Activated naive CD4-positive, alpha-beta T cell treated with anti-CD3 and anti-CD28 coated beads for 36 hours (primary cell): Measurements from ENCODE around the gene TENM4. TPM values are rescaled to one million over a fixed set of nuclear protein-coding genes. Genes with fewer than 3 reads are reported as not detected.

ENCODE experiments used
- CTCF ChIA-PET: fragments of 350-600 bp; sonication (Branson Sonifier 250); formaldehyde crosslinking; loops from one replicate; lab custom pipeline; 2021; ENCODE audit warnings: antibody characterized with exemption; lab: Charles Lee
- DNase-seq: peaks from one replicate; pipeline ENCODE4 v3.0.0-alpha.2; 2020
- H3K27ac Mint-ChIP-seq: one replicate; pipeline ENCODE4 v1.8.0; 2021; ENCODE audit warnings: mild to moderate bottlenecking, mixed read lengths
- H3K27me3 Mint-ChIP-seq: one replicate; pipeline ENCODE4 v1.8.0; 2021; ENCODE audit warnings: low read depth, mixed read lengths
- H3K36me3 Mint-ChIP-seq: one replicate; pipeline ENCODE4 v1.8.0; 2021; ENCODE audit warnings: low read depth, mixed read lengths
- H3K4me1 Mint-ChIP-seq: one replicate; pipeline ENCODE4 v1.8.0; 2021; ENCODE audit warnings: low read depth, mixed read lengths
- H3K4me3 Mint-ChIP-seq: one replicate; pipeline ENCODE4 v1.8.0; 2021; ENCODE audit warnings: mild to moderate bottlenecking, moderate library complexity, mixed read lengths
- H3K9me3 Mint-ChIP-seq: one replicate; pipeline ENCODE4 v1.8.0; 2021; ENCODE audit warnings: mixed read lengths
- intact Hi-C: fragments of 100-400 bp; cut with micrococcal nuclease; formaldehyde crosslinking; loops from one replicate; pipeline ENCODE4 v1.15.1; 2023
- total RNA-seq, 2 experiments: library from RNA; stranded (reverse); gene quantifications; one replicate each; pipeline ENCODE4 v1.2.3, GENCODE V29; 2021

TENM4 gene
- total RNA-seq, 2 experiments from 2014 or later: not detected

DNA sequence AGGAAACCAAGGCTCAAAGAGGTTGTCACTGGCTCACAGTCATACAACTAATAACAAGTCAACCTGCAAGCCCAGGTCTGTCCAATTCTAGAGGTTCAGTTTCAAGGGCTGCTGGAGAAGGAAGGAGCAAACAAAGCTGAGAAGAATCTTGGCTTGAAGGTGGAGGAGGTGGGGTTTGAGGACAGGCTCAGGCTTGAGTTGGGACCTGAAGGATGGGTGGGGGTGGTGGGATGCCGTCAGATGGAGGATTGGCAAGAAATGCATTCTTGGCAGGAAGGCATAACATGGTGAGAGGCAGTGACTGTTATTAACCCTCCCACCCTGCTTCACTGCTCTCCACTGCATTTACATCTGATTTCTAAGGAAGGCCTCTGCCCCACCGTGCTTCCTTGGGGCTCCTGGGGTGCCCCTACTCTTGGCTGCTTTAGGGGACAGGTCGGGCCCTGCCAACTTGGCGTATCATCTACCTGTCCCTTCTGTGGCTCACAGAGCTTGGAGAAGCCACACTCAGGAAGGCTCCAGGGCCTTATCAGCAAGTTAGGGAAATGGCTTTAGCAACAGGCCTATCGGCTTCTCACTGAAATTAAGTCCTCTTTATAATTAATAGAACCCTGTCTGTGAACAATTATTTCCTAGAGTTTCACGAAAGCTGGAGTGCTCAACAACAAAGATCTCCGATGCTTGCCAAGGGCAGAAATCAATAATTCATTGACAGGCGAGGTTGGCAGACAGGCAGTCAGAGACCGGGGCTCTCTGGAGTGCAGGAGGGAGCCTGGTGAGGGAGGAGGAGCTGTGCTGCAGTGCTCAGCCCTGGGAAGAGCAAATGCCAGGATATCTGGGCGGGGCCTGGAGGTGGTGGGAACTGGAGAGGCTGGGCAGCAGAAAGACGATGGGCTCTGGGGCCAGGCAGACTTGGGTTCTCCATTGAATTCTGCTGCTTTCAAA, 781.2 kb downstream of the TENM4 start:
- Mint-ChIP-seq H3K9me3 (no peaks in the 10 kb centered on the region), H3K27ac (no peak overlapping the region), H3K27me3 (peaks cover 5% of the 10 kb centered on the region), H3K36me3 (no peaks in the 10 kb centered on the region), H3K4me1 (no peaks in the 10 kb centered on the region), H3K4me3 (no peak overlapping the region)
- CTCF ChIA-PET: interaction anchor here (1.1 to 1.4 kb wide), 2 partner anchors 13 to 417 kb away, joined by 3 to 7 read pairs; no protein-coding TSS in a partner anchor
- DNase-seq: no peak
- intact Hi-C loops: no loop called here

DNA sequence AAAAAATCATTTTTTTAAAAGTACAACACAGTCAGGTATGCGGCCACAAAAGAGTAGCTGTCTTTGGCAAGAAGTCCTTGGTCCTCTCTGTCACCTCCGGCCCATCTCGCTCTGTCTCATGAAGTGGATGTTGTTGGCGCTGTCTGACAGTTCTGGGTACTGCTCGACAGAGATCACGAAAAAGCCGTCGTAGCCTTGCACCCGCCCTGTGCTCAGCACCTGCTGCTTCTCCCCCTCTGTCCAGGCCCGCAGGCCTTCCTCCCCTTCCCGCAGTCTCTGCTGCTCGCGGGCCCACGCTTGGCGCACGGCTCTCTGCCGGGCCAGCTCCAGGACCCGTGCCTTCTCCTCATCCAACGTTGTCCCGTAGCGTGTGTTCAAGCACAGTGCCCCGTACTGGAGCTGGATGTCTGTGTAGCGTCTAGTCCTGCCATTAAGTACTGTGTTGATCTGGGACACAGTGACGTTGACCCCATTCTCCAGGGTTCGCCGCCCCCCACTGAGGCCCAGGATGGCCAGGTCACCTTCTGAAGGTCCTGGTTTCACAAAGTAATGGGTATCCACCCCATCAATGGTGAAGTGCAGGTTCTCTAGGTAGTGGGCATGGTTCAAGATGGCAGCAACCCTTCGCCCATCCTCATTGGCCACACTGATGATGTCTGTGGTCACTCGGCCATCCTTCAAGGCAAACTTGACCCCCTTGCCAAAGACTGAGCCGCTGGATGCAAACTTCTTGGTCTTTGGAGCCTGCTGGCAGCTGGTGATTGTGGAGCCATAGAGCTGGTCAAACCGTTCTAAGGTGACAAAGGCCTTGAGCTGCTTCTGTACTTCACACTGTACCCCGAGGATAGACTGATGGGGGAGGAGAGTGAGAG, 782.6 kb downstream of the TENM4 start:
- no peak overlapping the region for H3K27ac Mint-ChIP-seq
- peaks cover 12% of the 10 kb centered on the region for H3K4me1 Mint-ChIP-seq
- intact Hi-C loops: no loop called here
- H3K27me3 Mint-ChIP-seq: peaks cover 5% of the 10 kb centered on the region
- no peak for DNase-seq
- no peaks in the 10 kb centered on the region for H3K9me3 Mint-ChIP-seq
- H3K36me3 Mint-ChIP-seq: no peaks in the 10 kb centered on the region
- no peak overlapping the region for H3K4me3 Mint-ChIP-seq
- CTCF ChIA-PET: interaction anchor here (1.1 kb wide), 1 partner anchor 418 kb away, joined by 3 read pairs; no protein-coding TSS in a partner anchor

DNA sequence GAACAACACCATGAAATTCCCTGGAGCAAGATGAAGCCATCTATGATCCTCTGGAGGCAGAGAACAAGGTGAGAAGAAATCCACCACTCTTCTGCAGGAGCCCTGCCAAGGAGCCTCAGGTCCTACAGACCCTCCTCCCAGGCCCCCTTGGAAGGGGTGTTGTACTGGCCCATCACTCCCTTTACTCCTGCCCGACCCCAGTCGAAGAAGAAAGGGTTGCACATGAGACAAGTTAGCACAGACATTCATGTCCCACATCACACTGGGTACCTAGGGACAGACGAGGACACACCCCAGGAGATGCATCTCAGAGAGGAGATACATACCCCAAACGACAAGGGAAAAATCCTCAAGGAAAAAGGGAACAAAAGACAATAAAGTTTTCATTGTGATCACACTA, 783.4 kb downstream of the TENM4 start:
- Mint-ChIP-seq H3K36me3 (no peaks in the 10 kb centered on the region), H3K4me1 (peaks cover 18% of the 10 kb centered on the region), H3K9me3 (no peaks in the 10 kb centered on the region), H3K27me3 (no peaks in the 10 kb centered on the region), H3K27ac (no peak overlapping the region), H3K4me3 (no peak overlapping the region)
- intact Hi-C loops: no loop called here
- CTCF ChIA-PET: no interaction called here
- no peak for DNase-seq

DNA sequence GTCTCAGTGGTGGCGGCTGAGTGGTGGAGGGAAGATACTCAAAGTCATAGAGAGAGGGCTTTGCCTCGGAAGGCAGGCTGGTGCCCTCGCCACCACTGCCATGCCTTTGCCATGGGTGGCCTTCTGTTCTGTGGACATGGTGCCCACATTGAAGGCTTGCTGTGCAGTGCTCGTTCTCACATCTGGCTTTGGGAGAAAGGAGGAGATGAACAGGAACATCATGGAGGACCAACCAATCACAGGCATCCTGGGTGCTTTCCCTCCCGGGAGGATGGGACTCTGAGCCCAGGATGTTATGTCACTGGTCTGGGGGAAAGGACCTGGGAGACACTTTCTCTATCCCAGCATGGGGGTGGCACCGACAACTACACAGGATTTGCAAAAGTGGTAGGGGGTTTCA, 783.8 kb downstream of the TENM4 start:
- H3K4me1 Mint-ChIP-seq: peaks cover 22% of the 10 kb centered on the region
- H3K27me3 Mint-ChIP-seq: no peaks in the 10 kb centered on the region
- CTCF ChIA-PET: interaction anchor here (1.5 kb wide), 1 partner anchor 11 kb away, joined by 11 read pairs; no protein-coding TSS in a partner anchor
- H3K27ac Mint-ChIP-seq: no peak overlapping the region
- intact Hi-C loops: no loop called here
- H3K4me3 Mint-ChIP-seq: no peak overlapping the region
- H3K36me3 Mint-ChIP-seq: no peaks in the 10 kb centered on the region
- H3K9me3 Mint-ChIP-seq: no peaks in the 10 kb centered on the region
- no peak for DNase-seq

DNA sequence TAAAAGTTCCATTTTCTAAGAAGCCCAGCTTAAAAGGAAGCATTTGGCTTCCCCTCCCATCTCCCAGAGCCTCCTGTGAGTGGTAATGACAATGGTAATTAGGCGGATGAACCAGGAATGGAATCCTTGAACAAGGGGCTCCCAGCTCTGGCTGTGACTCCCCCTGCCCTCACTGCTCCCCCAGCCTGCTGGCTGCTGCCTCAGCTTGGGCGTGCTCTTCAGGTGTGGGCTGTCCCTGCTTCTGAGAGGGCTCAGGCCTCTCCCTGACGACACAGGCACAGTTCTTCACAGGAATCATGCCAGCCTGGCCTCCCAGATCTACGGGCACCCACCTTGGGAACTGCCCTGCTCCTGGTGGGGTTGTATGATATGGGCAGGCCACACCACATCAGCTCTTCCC, 784.5 kb downstream of the TENM4 start:
- DNase-seq: no peak
- H3K4me1 Mint-ChIP-seq: peaks cover 29% of the 10 kb centered on the region
- intact Hi-C loops: no loop called here

DNA sequence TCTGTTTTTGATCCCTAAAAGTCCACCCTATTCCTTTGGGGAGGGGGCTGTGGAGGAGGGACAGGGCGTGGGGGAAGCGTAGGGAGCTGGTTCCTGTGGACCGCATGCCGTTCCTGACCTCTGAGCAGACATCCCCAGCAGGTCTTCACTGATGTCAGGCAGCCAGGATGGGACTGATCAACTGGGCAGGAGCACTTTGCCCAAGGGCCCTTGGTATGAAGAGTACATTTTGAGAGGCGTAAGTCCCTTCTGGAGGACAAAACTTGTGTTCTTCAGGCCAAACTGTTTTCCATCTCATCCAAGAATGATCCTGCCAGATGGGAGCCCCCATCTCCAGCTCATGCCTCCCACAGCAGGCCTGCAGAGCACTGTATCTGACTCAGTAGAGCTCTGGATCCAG, 785.3 kb downstream of the TENM4 start:
- intact Hi-C loops: no loop called here
- CTCF ChIA-PET: interaction anchor here (0.7 to 1.5 kb wide), 2 partner anchors 10 kb away, joined by 3 to 11 read pairs; no protein-coding TSS in a partner anchor
- Mint-ChIP-seq H3K27me3 (no peaks in the 10 kb centered on the region), H3K4me1 (peaks cover 33% of the 10 kb centered on the region), H3K4me3 (no peak overlapping the region), H3K9me3 (no peaks in the 10 kb centered on the region), H3K27ac (no peak overlapping the region), H3K36me3 (no peaks in the 10 kb centered on the region)
- DNase-seq: no peak

More for the DNA sequence above, 784.5 kb downstream of the TENM4 start:
- Mint-ChIP-seq H3K4me3 (no peak overlapping the region), H3K36me3 (no peaks in the 10 kb centered on the region), H3K9me3 (no peaks in the 10 kb centered on the region), H3K27me3 (no peaks in the 10 kb centered on the region), H3K27ac (no peak overlapping the region)
- CTCF ChIA-PET: interaction anchor here (1.5 kb wide), 1 partner anchor 10 kb away, joined by 11 read pairs; no protein-coding TSS in a partner anchor

DNA sequence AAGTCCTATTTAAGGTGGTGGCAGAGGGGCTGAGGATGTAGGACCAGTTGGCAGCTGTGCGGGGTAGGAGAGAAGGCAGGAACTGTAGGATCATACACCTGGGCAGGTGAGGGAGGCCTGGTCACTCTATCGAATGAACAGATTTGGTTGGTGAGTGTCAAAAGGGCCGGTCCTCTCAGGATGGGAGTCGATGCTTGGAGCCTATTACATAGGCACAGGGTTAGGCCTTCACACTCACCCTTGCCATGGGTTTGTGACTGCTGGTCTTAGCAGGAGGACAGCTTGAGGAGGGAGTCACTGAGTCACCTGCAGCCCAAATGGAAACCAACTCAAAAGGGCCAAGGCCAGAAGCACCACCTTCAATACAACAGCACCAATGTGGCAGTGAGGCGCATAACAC, 786.0 kb downstream of the TENM4 start:
- intact Hi-C loops: no loop called here
- H3K27ac Mint-ChIP-seq: no peak overlapping the region
- no peak overlapping the region for H3K4me3 Mint-ChIP-seq
- peaks cover 33% of the 10 kb centered on the region for H3K4me1 Mint-ChIP-seq
- no peaks in the 10 kb centered on the region for H3K9me3 Mint-ChIP-seq
- DNase-seq: no peak
- H3K36me3 Mint-ChIP-seq: no peaks in the 10 kb centered on the region
- CTCF ChIA-PET: interaction anchor here (0.7 kb wide), 1 partner anchor 9 kb away, joined by 3 read pairs; no protein-coding TSS in a partner anchor
- no peaks in the 10 kb centered on the region for H3K27me3 Mint-ChIP-seq

DNA sequence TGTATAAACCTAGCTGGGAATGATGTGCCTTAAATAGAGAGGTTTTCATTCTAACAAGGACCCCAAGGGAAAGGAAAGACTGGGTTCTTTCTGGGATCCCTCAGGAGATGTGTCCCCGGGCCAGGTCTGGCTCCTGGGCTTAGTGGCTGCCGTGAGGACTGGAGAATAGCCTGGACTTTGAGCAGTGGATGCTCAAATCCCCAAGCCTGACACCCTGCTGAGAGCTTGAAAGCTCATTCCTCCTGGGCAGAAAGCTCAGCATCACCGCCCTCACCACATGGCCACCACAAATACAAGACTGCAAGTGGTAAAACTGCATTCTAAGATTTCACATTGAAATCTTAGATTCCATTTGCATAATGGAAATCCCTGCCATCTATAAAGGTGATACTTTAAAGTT, 786.8 kb downstream of the TENM4 start:
- DNase-seq: peak; percentile 14
- Mint-ChIP-seq H3K36me3 (no peaks in the 10 kb centered on the region), H3K27me3 (no peaks in the 10 kb centered on the region), H3K4me1 (peaks cover 33% of the 10 kb centered on the region), H3K9me3 (no peaks in the 10 kb centered on the region), H3K4me3 (no peak overlapping the region), H3K27ac (no peak overlapping the region)
- intact Hi-C loops: no loop called here
- CTCF ChIA-PET: interaction anchor here (1.7 kb wide), 1 partner anchor 9 kb away, joined by 10 read pairs; no protein-coding TSS in a partner anchor

DNA sequence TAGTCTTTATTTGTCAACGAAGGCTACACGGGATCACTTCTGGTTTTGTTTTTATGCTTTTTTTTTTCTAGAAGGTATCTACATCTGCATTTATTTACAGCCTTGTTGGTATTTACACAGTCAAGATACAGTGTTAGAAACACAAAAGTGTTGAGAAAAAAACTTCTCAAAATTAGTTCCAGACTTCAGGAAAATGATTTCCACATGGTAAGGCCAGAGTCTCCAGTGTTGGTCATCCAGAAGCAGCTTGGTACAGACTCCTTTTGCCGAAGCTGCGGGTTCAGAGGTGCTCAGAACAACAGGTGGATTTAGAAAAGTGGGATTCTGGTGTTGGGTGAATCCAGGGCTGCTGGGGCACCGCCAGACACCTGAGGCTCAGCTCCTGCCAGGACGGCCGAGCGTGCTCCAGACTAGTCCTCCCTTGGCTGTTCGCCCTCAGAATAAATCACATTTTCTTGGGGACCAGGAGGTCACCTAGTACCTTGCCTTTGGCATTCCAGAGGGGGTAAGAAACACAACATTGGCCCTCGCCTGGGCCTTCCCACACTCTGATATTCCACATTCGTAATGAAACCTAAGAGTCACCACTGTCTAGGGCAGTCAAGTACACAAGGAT, 787.4 kb downstream of the TENM4 start:
- intact Hi-C loops: no loop called here
- H3K4me1 Mint-ChIP-seq: peaks cover 33% of the 10 kb centered on the region

DNA sequence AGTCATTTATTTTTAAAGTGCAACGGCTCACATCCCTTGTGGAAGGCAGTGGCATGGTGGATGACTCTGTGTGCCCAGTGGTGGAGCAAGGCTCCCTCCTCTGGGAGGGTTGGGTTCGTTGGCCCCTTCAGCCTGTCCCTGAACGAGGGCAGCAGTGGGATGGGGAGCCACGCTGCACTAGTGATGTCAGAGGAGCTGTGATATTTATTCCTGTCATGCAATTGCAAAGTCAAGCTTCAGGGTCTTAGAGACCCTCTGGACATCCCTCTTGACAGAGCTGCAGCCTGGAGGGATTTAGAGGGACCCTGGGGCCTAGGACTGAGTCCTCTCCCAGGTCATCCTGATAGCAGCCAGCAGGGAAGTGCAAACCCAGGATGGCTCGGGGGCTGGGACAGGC, 788.0 kb downstream of the TENM4 start:
- Mint-ChIP-seq H3K4me3 (no peak overlapping the region), H3K27ac (no peak overlapping the region), H3K27me3 (no peaks in the 10 kb centered on the region), H3K36me3 (no peaks in the 10 kb centered on the region), H3K9me3 (no peaks in the 10 kb centered on the region), H3K4me1 (peaks cover 33% of the 10 kb centered on the region)
- intact Hi-C loops: loop anchor here (1.0 kb wide), 1 partner anchor 10 kb away; no protein-coding TSS in a partner anchor
- no peak for DNase-seq
- CTCF ChIA-PET: interaction anchor here (1.1 to 1.7 kb wide), 2 partner anchors 8 kb away, joined by 3 to 10 read pairs; no protein-coding TSS in a partner anchor

More for the DNA sequence above, 787.4 kb downstream of the TENM4 start:
- no peaks in the 10 kb centered on the region for H3K36me3 Mint-ChIP-seq
- no peak for DNase-seq
- no peak overlapping the region for H3K27ac Mint-ChIP-seq
- CTCF ChIA-PET: interaction anchor here (1.7 kb wide), 1 partner anchor 8 kb away, joined by 10 read pairs; no protein-coding TSS in a partner anchor
- H3K4me3 Mint-ChIP-seq: no peak overlapping the region
- no peaks in the 10 kb centered on the region for H3K9me3 Mint-ChIP-seq
- H3K27me3 Mint-ChIP-seq: no peaks in the 10 kb centered on the region

DNA sequence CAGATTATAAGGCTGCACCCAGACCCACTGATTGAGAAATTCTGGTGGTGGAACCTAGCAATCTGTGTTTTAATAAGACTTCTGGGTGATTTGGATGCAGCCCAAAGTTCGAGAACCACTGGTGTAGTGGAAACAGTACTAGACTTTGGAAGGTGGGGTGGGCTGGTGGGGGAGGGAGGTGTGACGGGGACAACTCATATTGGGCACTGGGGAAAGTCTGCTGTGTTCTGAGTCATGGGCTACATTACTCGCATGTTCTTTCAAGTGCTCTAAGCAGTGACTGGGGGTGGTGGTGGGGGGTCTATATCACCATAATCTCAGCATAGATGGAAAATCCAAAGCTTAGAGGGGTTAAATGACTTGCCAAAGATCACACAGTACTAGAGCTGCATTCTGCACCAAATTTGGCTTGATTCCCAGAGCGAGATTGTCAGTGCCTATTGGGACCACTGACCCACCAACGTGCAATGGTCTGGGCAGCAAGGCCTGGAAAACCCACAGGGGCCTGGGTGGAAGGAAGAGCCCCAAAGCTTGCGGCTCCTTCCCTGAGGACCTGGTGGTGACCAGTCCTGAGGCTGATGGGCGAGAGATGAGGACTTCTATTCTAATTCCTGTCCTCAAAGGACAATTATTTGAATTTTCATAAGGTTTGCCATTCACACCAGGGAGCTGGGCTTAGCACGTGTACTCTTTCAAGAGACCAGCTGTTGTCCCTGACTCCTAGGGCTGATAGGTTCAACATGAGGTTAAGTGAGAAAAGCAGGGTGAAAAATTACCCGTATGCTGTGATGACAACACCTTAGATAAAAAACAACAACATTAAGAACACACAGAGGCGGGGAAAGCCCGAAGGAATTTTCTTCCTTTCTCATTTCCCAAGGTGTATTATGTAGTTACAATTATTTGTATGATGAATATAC, 788.6 kb downstream of the TENM4 start:
- CTCF ChIA-PET: interaction anchor here (1.1 to 9.4 kb wide), 2 partner anchors 9 to 63 kb away, joined by 3 to 178 read pairs; no protein-coding TSS in a partner anchor
- Mint-ChIP-seq H3K27ac (no peak overlapping the region), H3K4me1 (peaks cover 33% of the 10 kb centered on the region), H3K4me3 (no peak overlapping the region), H3K9me3 (no peaks in the 10 kb centered on the region), H3K27me3 (no peaks in the 10 kb centered on the region), H3K36me3 (no peaks in the 10 kb centered on the region)
- intact Hi-C loops: loop anchor here (1.0 kb wide), 1 partner anchor 9 kb away; no protein-coding TSS in a partner anchor
- peak; percentile 69 for DNase-seq
